Measurements from ENCODE around the gene SYK.
"Not testable (repeated sequence)": the region's sequence is repeated elsewhere in the genome, so short reads cannot be mapped to it uniquely, and the experiment has no call there.

SYK gene

DNA sequence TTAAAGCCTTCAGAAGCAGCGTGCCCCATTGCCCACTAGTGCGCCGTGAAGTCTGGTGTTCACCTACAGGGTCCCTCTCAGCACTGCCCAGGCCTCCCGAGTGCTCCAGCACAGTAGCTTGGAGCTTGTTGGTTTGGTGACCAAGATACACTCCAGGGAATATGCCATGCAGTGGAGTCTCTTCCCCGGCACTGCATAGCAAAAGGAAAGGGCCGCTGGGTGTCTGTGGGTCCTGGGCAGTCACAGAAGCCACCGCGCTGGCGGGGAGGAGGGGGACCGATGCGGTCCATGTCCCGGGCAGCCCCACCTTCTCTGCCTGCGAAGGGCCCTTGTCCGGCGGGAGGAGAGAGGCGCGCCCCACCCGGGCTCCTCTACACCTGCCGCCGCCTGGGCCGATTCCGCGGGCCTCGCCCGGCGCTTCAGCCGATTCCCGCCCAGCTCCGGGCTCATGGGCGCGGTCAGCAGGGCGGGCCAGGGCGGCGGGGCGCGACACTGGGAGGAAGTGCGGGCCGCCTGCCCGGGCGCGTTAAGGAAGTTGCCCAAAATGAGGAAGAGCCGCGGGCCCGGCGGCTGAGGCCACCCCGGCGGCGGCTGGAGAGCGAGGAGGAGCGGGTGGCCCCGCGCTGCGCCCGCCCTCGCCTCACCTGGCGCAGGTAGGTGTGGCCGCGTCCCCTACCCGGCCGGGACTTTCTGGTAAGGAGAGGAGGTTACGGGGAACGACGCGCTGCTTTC lies at the start of gene SYK:
Gene SYK (plus strand): TSS at position 579 of the 732 bp plus-strand sequence. CDS start 42,080 bp downstream, outside the sequence.
- DNase-seq, result no peak

DNA sequence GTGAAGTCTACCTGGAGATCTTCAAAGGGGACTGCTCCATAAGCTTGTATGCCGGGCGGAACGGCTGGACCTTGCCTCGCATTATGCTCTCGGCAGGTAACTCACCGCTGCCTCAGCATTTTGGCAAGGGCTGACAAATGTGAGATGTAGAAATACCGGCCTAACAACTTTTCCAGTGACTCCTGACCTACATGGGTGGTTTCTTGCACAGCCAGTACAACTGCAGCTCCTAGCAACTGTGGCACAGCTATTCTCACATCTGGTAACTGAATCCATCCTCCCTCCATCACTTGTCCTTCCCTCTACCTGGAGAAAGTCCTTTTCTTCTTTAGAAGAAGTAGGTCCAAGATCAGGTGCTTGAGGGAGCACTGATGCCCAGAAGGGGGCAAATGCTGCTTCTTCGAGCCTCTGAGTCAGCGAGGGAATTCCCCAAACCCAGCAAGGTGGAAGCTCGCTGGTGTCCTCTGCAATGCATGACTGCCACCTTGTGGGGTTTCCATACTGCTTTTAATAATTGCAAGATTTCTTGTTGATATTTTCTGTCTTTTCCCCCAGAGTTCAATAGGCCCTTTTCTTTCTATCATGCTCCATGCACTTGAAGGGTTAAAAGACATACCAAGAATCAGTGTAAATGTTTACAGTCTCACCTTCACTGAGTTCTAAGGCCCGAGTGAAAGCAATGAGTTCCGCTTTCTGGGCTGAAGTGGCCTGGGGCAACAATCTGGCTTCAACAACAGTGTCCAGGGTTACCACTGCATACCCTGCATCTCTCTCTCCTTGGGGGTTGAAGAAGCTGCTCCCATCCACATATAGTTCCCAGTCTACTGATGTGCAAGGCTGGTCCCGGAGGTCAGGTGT lies 45.9 kb upstream of the SYK start:
- not testable (repeated sequence) for DNase-seq

DNA sequence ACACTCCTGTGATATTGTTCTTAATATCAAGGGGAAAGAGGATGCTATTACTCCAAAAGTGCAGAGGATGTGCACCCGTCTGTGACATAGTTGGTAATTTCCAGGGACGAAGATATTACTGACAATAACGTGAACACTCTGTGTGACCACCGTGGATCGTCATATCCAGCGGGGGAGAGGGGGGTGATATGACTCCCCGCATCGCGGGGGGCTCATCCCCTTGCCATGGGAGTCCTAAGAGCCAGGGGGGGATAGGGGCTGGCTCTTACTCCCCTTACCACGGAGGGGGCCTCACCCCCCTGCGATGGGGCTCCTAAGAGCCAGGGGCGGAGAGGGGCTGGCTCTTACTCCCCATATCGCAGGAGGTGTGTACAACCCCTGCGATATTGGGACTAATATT lies 41.0 kb upstream of the SYK start:
- DNase-seq, result not testable (repeated sequence)

DNA sequence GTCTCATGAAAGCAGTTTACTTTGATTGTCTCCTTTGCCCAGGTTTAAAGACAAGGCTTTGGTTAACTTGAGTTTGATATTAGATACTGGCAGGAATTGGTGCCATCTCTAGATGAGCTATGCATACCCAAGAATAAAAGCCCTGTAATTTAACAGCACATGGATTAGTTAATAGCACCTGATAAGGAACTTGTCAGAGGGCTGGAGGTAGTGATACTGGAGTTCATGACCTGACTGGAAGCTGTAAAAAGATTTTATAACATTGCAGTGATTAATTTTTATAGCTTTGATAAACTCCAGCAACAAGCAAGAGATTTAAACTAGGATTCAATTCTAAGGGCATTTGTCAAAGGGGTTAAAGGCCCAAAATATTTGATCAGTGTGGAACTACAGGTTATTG lies 34.9 kb upstream of the SYK start:
- DNase-seq, result no peak

DNA sequence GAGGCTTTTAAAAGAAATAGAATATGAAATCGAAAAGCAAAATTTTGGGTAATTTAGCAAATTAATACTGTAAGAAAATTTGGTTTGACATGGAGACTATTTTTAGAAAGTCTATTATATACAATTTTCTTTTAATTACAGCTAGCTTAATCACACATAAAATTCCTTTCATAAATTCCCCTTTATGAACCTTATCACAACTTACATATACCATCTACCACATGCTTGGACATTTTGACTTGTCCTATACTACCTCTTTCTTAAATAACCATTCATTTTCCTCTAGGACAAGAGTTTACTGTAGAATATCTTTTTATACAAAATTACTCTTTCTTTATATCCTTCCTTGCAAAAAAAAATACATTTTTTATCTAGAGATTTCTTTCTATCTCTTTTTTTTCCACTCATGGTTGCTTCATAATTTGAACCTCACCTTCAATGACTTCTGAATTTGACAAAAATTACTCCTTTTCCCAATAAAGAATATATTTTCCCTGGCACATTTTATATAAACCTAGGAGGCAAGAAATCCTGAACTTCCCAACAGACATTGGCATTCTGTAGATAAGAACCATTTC lies 34.0 kb upstream of the SYK start:
- DNase-seq, result no peak

DNA sequence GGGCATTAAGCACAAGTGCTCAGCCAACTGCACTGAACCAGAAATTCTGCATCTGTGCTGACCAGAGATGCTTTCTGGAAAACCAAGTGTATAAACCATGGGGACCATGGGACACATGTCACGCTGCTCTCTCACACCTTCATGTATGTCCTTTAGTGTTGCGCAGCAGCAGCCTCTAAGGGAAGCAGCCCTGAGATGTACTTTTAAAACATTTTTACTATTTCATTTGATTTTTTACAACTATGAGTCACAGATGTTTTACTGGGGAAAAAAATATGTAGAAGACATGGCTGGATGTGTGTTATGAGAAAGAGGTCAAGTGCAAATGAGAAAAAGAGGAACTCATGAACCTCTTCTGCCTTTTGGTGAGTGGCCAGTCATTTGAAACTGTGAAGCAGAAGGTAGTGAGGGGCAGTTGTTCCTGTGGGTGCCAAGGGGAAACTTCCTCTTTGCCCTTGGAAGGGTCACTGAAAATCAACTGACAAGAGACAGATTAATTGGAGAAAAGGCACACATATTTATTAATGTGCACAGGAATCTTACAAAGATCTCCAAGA lies 31.4 kb upstream of the SYK start:
- DNase-seq, result no peak

DNA sequence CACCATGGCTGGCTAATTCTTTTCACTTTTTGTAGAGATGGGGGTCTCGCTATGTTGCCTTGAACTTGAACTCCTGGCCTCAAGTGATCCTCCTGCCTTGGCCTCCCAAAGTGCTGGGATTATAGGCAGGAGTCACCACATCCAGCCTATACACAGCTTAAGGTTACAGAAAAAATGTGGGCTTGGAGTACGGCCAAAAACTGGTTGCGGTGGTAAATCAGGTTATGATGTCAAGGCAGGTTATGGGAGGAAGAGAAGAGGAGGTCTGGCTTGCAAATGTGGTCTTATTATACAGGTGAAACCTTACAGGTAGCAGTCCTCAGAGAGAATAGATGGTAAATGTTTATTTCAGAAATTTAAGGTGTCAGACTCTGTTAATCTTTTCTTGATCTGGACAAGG lies 30.7 kb upstream of the SYK start:
- no peak for DNase-seq

DNA sequence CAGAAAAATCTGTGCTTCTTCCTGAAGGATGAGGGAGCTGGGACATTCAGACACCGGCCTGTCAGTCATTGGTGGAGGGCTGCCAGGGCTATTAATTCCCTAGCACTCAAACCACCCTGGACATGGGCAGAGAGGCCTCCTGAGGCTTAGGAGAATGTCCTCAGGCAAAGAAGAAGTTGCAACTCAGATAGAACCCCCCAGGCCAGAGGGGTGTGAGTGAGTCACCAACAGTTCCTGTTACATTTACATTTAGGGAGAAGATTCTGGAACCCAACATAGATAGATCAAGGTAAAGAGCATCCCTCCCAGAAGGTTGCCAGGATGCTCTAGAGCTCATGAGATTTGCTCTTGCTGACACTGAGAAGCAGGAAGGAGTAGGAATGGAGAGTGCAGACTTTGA lies 29.2 kb upstream of the SYK start:
- no peak for DNase-seq

DNA sequence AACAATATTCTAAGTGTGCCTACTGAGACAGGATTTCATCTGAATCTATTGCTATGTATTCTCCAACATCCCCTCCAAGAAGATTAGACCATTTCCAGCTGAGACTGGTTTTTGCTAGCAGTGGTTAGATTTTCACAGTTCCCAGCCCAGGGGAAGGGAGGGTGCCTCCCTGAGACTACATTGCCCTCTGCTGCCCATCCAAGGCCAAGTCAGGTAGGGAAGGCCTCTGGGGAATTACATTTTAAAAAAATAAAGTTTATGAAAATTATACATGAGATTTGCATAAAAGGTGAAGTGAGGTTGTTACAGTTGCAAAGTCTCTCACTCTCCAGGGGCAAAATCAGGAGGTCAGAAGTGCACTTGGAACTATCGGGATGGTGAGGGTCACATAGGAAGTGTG lies 28.0 kb upstream of the SYK start:
- no peak for DNase-seq

DNA sequence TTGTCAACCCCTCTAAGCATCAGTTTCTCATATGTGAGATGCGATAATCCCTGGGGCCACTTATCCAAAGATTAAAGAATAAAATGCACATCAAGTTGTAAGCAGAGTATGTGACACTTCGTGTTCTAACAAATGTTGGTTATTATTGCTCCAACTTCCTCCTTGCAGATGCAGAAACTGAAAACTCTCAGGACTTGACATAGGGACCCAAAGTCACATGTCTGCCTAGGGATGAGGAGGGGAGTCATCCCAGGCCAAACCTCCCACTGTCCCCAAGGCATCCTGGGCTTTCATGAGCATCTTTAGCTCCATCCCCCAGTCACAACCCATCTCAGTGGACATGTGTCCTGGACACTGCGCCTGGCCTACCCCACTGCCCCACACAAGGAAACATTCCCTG lies 27.5 kb upstream of the SYK start:
- DNase-seq, result no peak

DNA sequence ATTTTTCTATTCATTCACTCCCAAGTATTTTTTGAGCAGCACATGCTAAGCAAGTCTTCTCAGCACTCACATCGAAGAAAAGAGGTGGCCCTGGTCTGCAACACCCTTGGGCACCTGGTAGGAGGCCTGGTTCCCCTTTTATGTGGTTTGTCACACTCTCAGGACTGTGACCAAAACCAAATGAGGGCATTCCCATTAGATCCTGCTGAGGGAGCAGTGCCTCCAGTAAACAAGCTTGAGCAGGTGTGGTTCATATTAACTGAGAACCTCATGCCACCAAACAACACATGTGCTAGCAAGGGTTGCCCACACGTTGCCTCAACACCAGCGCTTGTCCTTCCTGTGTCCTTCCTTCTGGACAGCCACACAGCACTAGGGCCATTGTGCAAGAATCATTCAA lies 26.9 kb upstream of the SYK start:
- no peak for DNase-seq

DNA sequence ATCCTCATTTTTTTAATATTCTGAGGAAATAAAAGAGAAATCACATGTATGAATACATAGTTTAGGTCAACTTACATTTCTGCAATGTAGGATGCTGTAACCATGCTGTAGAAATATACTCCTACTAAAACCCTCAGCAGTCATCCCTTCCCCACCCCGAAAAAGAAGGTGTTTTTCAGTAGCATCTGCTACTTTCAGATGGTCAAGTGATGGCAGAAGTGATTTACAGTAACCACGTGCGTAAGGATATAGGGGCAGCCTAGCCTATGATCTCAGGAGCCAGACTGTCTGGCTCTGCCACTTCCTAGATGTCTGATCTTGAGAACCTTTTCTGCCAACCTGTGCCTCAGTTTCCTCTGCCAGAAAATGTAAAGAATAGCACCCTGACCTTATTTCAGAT lies 26.0 kb upstream of the SYK start:
- DNase-seq, result no peak

DNA sequence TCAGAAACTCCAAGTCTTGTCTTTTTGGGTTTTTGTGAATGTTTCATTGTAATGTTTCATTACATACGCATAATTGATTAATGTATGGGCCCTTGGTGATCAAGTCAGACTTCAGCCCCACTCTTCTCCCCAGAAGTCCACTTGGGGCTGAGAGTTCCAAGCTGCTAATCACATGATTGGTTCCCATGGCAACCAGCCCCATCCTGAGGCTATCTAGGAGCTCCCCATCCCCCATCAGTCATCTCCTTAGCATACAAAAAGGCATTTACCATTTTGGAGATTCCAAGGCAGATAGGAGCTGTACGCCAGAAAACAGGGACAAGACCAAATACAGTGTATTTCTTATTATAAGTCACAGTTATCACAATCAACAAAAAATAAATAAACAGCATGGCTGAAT lies 22.9 kb upstream of the SYK start:
- DNase-seq, result no peak

DNA sequence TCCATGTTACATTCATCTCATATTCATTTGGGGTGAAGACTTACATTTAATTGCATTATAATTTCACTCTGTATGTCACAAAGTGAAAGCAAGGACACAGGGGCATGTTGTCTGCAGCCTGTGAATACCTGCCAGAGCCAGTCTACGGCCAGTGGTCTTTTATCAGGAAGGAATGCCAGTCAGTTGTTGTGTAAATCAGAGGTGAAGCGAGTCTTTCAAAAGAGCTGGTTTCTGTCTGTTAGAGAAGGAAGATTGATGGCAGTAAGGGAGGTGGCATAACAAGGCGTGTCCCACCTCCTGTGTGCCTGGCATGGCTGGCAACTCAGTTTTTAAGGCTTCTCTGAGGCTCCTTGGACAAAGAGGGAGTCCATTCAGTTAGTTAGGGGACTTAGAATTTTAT lies 18.1 kb upstream of the SYK start:
- DNase-seq, result no peak

DNA sequence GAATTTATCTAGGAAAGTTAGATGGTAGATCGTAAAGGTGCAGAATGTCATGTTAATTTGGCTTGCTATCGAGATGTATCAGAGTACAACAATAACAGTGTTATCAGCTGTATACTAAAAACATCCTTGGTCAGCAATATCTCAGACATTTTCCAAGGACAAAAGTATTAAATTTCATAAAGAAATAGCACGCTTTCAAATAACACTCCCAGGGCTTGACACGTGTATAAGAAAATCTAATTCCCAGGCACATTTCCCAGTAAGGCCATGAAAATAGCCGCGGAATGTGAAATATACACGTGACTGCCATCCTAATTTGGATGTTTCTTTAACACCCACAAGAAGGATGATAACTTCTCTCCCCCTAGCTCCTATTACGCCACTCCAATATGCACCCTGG lies 17.7 kb upstream of the SYK start:
- no peak for DNase-seq

DNA sequence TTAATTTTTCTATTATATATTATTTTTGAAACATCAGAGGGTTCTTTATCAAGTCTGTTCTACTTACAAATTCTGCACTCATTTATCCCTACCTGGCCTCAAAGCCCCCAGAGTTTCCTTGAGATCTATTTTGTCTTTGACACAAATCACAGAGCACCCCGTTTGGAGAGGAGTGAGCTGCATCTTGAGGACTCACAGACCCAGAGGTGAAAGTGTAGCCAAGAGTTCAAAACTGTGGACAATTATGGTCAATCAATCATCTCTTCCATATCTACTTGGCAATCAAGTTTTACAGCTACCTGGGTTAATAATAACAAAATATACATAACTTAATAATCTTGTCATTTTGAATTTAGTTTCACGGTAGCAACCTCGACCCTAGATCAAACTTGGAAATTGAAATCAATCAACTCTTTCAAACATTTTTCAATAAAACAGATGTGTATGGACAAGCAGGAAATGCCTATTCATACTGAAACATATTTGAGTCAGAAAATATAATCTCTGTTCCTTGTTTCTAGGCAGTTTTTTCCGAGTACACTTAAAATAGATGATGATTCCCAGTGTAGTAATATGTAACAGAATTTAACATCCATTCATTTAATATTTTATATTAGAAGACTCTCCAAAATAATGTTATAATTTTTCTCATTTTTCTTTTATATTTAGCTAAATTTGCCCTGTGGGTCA lies 13.7 kb upstream of the SYK start:
- DNase-seq, result no peak

DNA sequence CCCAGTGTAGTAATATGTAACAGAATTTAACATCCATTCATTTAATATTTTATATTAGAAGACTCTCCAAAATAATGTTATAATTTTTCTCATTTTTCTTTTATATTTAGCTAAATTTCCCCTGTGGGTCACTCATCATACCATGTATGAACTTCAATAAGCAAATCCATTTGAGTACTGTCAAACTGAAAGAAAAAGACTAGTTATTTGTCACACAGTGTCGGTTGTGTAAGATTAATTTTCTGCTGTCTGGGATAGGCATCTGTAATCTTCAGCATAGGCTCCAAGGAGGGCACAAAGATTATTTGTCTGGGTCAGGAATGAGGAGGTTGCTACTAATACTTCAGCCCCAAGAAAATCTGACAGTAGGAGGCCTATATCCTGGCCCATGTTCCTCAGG lies 13.1 kb upstream of the SYK start:
- DNase-seq, result not testable (repeated sequence)

DNA sequence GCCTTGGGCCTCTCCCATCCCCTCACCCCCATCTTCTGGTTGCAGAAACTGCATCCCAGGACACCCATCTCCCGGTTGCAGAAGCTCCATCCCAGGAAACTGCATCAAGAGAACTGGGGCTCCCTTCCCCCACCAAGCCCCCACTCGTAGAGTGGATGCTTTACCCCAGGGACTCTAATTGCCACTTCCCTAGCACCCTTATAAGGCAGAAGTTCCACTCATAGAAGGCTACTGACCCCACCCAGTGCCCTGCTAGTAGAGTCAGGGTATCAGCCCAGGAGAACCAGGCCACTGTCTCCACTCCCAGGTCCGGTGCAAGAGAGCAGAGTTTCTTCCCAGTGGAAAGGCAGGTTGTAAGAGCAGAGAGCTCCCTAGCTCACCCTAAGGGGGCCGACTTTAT lies 12.2 kb upstream of the SYK start:
- DNase-seq, result no peak

DNA sequence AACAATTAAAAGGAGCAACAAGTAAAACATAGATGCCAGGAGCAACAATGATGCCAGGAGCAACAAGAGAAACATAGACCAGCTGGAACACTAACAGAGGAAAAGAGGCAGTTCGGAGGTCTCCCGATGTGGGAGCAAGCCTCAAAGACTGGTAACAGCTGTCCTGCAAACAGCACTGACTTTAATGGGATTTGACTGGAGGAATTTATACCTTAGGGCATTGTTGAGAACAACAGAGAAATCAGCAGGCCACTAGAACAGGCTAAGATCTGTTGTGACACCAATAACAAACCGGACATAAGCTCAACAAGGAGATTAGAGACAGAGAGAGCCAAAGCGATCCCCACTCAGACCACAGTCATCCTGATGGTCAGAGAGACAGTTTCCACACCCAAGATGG lies 11.8 kb upstream of the SYK start:
- DNase-seq, result no peak

DNA sequence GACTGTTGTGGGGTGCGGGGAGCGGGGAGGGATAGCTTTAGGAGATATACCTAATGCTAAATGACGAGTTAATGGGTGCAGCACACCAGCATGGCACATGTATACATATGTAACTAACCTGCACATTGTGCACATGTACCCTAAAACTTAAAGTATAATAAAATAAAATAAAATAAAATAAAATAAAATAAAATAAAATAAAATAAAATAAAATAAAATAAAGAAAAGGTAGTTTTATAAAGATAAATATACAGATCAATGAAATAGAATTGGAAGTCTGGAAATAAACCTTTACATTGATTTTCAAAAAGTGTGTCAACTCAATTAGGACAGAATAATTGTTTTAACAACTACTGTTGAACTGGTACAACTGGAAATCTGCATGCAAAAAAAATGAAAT lies 8.6 kb upstream of the SYK start:
- not testable (repeated sequence) for DNase-seq

DNA sequence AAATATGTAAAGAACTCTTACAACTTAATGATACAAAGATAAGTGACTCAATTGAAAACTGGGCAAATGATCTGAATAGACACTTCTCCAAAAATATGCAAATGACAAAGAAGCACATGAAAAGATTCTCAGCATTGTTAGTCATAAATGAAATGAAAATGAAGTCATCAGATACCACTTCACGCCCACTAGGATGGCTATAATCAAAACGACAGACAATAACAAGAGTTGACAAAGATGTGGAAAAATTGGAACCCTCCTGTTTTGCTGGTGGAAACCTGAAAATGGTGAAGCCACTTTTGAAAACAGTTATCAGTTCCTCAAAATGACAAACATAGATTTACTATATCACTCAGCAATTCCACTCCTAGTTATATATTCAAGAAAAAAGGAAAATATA lies 7.9 kb upstream of the SYK start:
- no peak for DNase-seq

DNA sequence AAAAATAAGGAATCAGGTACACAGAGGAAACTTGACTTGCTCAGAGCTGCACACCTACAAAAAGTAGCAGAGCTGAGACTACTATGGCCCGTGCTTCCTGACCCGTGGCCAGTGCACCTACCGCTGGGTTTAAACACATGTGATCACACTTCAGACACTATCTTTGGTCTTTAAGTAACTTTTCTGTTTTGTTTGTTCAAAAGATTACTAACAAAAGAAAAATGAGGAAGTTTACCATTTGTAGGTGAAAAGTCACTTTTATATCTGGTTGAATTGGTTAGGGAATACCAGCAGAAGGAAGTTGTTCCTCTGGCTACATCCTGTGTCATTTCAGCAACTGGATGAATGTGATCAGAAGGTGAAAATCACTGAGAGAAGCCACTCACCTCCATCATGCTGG lies 6.5 kb upstream of the SYK start:
- no peak for DNase-seq

DNA sequence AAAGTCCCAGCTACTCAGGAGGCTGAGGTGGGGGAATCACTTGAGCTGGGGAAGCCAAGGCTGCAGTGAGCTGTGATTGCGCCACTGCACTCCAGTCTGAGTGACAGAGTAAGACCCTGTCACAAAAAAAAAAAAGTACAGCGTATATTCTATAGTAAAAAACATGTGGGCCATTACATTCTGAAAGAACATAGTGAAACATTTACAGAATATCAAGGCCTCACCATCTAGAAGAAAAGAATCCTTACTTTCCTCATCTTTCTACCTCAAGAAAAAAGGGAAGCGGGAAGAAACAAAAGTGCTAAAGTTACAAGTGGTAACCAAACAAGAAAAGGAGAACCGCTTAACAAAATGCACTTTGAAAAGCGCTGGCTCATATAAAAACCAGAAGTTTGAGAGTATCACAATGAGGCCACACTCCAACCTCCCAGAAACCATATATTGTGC lies 5.7 kb upstream of the SYK start:
- no peak for DNase-seq

All from T1000 (cell line).